ENCODE data around the gene SRRD.

- TF ChIP-seq USF2 (IDR thresholded peaks at IDR 0.05; ENCODE audit: low read length) = no peak
- no peak for TF ChIP-seq MAX (IDR thresholded peaks at IDR 0.05)
- no peak for TF ChIP-seq EZH2 (IDR thresholded peaks at IDR 0.05; ENCODE audit: low read depth, low read length, severe bottlenecking)
- no peak for TF ChIP-seq SRF (IDR thresholded peaks at IDR 0.05; ENCODE audit: low read depth, low read length)
- TF ChIP-seq CTCF (IDR thresholded peaks at IDR 0.05; ENCODE audit: control extremely low read depth in 1 of 3, insufficient read depth in 1 of 3, low read depth in 1 of 3, low read length in 3 of 3) = no peak
- no peak for TF ChIP-seq CHD2 (IDR thresholded peaks at IDR 0.05; ENCODE audit: low read length)
- TF ChIP-seq KDM5A (IDR thresholded peaks at IDR 0.05; ENCODE audit: low read length) = no peak
- no peak for TF ChIP-seq SP1 (IDR thresholded peaks at IDR 0.05; ENCODE audit: low read depth, low read length)
- TF ChIP-seq POLR2A (IDR thresholded peaks at IDR 0.05; ENCODE audit: control extremely low read depth in 1 of 2, low read depth in 2 of 2, low read length in 2 of 2) = no peak
- TF ChIP-seq SUZ12 (IDR thresholded peaks at IDR 0.05; ENCODE audit: low read length) = no peak
- no peak for TF ChIP-seq EP300 (IDR thresholded peaks at IDR 0.05; ENCODE audit: borderline replicate concordance in 1 of 2, low read depth in 2 of 2, low read length in 2 of 2)
- no peak for TF ChIP-seq CREB1 (IDR thresholded peaks at IDR 0.05)
- no peak for TF ChIP-seq POU5F1 (IDR thresholded peaks at IDR 0.05; ENCODE audit: low read depth, low read length)
- no peak for TF ChIP-seq CEBPB (IDR thresholded peaks at IDR 0.05; ENCODE audit: low read depth, low read length)
Observed at GRCh38 chr22:26453812-26454500, 29.7 kb upstream of the SRRD start.
